PC-3 (cell line): ENCODE results near the gene CDSN. TPM values are rescaled to one million over a fixed set of nuclear protein-coding genes. Genes with fewer than 3 reads are reported as not detected.
"Not testable (repeated sequence)": the region's sequence is repeated elsewhere in the genome, so short reads cannot be mapped to it uniquely, and the experiment has no call there.

ENCODE experiments used
- ATAC-seq: fragments of 200-7000 bp; cut with Tn5 transposase; 2 replicates; pipeline ENCODE4 v1.9.1; 2020; ENCODE audit warnings: mild to moderate bottlenecking, moderate library complexity
- BruUV-seq: library from RNA; stranded (reverse); fragments of 400-500 nt; replicated peaks from 2 replicates; lab custom pipeline; 2021; lab: Mats Ljungman, UMichigan
- CTCF ChIA-PET: fragments of 300-600 bp; sonication (Branson Sonifier 250); formaldehyde crosslinking; loops from one replicate; lab custom pipeline; 2022; ENCODE audit warnings: antibody characterized with exemption; lab: Charles Lee
- POLR2A ChIA-PET: fragments of 300-600 bp; sonication (Branson Sonifier 250); formaldehyde crosslinking; loops from one replicate; lab custom pipeline; 2022; ENCODE audit warnings: antibody characterized with exemption; ENCODE audit not compliant: unreplicated experiment; lab: Charles Lee
- DNase-seq: peaks from one replicate; pipeline ENCODE4 v3.0.0-alpha.2; 2015
- H2AFZ ChIP-seq: fragments of 300-600 bp; sonication (generic); 2 replicates; pipeline ENCODE4 v1.6.0; 2016; ENCODE audit warnings: antibody characterized with exemption, low read length
- H3F3A ChIP-seq: fragments of 300-600 bp; sonication (generic); one replicate; pipeline ENCODE4 v1.6.0; 2017; ENCODE audit warnings: antibody characterized with exemption, low read length, control low read depth, mild to moderate bottlenecking; ENCODE audit not compliant: unreplicated experiment
- H3K27ac ChIP-seq: fragments of 300-600 bp; sonication (generic); 2 replicates; pipeline ENCODE4 v1.5.1; 2016; ENCODE audit warnings: mild to moderate bottlenecking, low read length
- H3K27me3 ChIP-seq: fragments of 300-600 bp; sonication (generic); 2 replicates; pipeline ENCODE4 v1.6.1; 2016; ENCODE audit warnings: low read length, mixed read lengths
- H3K36me3 ChIP-seq: fragments of 300-600 bp; sonication (generic); 2 replicates; pipeline ENCODE4 v1.6.1; 2016; ENCODE audit warnings: low read depth, mixed run types, low read length, mixed read lengths
- H3K4me1 ChIP-seq: fragments of 300-600 bp; sonication (generic); 2 replicates; pipeline ENCODE4 v1.5.1; 2016; ENCODE audit warnings: low read length; ENCODE audit not compliant: insufficient read depth
- H3K4me2 ChIP-seq: fragments of 300-600 bp; sonication (generic); 2 replicates; pipeline ENCODE4 v1.6.0; 2016; ENCODE audit warnings: low read length
- H3K4me3 ChIP-seq: fragments of 300-600 bp; sonication (generic); 2 replicates; pipeline ENCODE4 v1.5.1; 2016; ENCODE audit warnings: mild to moderate bottlenecking, low read length, mixed read lengths
- H3K79me2 ChIP-seq: fragments of 300-600 bp; sonication (generic); 2 replicates; pipeline ENCODE4 v1.6.1; 2017; ENCODE audit warnings: low read length, mixed read lengths
- H3K9ac ChIP-seq: fragments of 300-600 bp; sonication (generic); 2 replicates; pipeline ENCODE4 v1.6.0; 2016; ENCODE audit warnings: mild to moderate bottlenecking, low read length
- H3K9me2 ChIP-seq: fragments of 300-600 bp; sonication (generic); replicated peaks from 2 replicates; pipeline ENCODE4 v1.6.1; 2016; ENCODE audit warnings: mixed run types, low read length, mixed read lengths
- H3K9me3 ChIP-seq: fragments of 300-600 bp; sonication (generic); 2 replicates; pipeline ENCODE4 v1.6.1; 2016; ENCODE audit warnings: low read length, mixed read lengths
- H4K20me1 ChIP-seq: fragments of 300-600 bp; sonication (generic); 2 replicates; pipeline ENCODE4 v1.6.1; 2016; ENCODE audit warnings: low read length, mixed read lengths
- CTCF ChIP-seq: fragments of 300-600 bp; sonication (generic); conservative IDR thresholded peaks from 2 replicates; pipeline ENCODE4 v1.5.1; 2017; ENCODE audit warnings: antibody characterized with exemption, low read depth, mild to moderate bottlenecking, low read length
- EZH2 ChIP-seq: fragments of 300-600 bp; sonication (generic); IDR thresholded peaks from one replicate; pipeline ENCODE4 v1.6.1; 2017; ENCODE audit warnings: antibody characterized with exemption, mild to moderate bottlenecking, low read length; ENCODE audit not compliant: unreplicated experiment
- EZH2phosphoT487 ChIP-seq: fragments of 300-600 bp; sonication (generic); IDR thresholded peaks from 2 replicates; pipeline ENCODE4 v1.6.1; 2018; ENCODE audit warnings: mild to moderate bottlenecking, antibody characterized with exemption, low read length, borderline replicate concordance
- intact Hi-C: fragments of 100-400 bp; cut with micrococcal nuclease; formaldehyde crosslinking; loops from 2 replicates; pipeline ENCODE4 v1.9.0; 2023
- total RNA-seq: library from RNA; depleted of rRNA; stranded (reverse); fragments of >200 nt; gene quantifications from 2 replicates; pipeline ENCODE4 v1.2.3, GENCODE V29; 2014

Gene CDSN
- total RNA-seq, 1 experiment from 2014 or later = 0.55 TPM

GRCh38 chr6:31168606-31169005 is 48.4 kb upstream of the CDSN start:
- no peak overlapping the region for H3K4me2 ChIP-seq
- ATAC-seq = no peak
- no peaks in the 10 kb centered on the region for H3K9me2 ChIP-seq
- no peak overlapping the region for H3K4me3 ChIP-seq
- H3K9me3 ChIP-seq = no peaks in the 10 kb centered on the region
- H3K27ac ChIP-seq = no peak overlapping the region
- no peaks in the 10 kb centered on the region for H4K20me1 ChIP-seq
- no TSS peak for BruUV-seq
- no peak for DNase-seq
- intact Hi-C loops = no loop called here
- no peaks in the 10 kb centered on the region for H3K79me2 ChIP-seq
- no peaks in the 10 kb centered on the region for H3F3A ChIP-seq
- no peaks in the 10 kb centered on the region for H3K27me3 ChIP-seq
- CTCF ChIA-PET = no interaction called here
- peaks cover 5% of the 10 kb centered on the region for H3K4me1 ChIP-seq
- TF ChIP-seq CTCF (no peak), EZH2phosphoT487 (no peak), EZH2 (no peak)
- POLR2A ChIA-PET = interaction anchor here (0.5 kb wide), 1 partner anchor 211 kb away, joined by 3 read pairs; no protein-coding TSS in a partner anchor
- no peaks in the 10 kb centered on the region for H3K36me3 ChIP-seq
- H2AFZ ChIP-seq = no peak overlapping the region
- H3K9ac ChIP-seq = no peak overlapping the region

DNA sequence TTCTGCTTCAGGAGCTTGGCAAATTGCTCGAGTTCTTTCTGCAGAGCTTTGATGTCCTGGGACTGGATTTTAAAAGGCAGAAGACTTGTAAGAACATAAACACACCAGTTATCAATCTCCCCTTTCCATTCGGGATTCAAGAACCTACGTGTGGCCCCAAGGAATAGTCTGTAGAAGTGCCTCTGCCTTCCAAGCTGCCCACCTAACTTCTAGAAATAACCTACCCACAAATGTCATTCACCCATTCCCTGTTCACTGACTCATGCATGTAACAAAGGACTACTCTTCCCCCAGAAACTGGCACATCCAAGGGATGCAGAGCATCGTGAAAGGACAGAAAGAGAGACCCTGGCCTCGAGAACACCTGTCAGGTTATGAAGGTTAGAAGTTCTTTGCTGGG is 45.7 kb upstream of the CDSN start:
- no peaks in the 10 kb centered on the region for H3K27me3 ChIP-seq
- H3K9me2 ChIP-seq = no peaks in the 10 kb centered on the region
- peaks cover 5% of the 10 kb centered on the region for H3K4me1 ChIP-seq
- no peak overlapping the region for H2AFZ ChIP-seq
- BruUV-seq = no TSS peak
- CTCF ChIA-PET = no interaction called here
- POLR2A ChIA-PET = no interaction called here
- H3F3A ChIP-seq = no peaks in the 10 kb centered on the region
- no peak overlapping the region for H3K27ac ChIP-seq
- no peak overlapping the region for H3K4me3 ChIP-seq
- H3K9me3 ChIP-seq = no peaks in the 10 kb centered on the region
- 0 out of 2 replicates have a peak, but pooled peaks cover 5% of the 10 kb centered on the region for H3K79me2 ChIP-seq
- H3K4me2 ChIP-seq = no peak overlapping the region
- TF ChIP-seq EZH2phosphoT487 (no peak), EZH2 (no peak), CTCF (no peak)
- H3K9ac ChIP-seq = no peak overlapping the region
- ATAC-seq (no peak), DNase-seq (no peak)
- H3K36me3 ChIP-seq = peaks cover 9% of the 10 kb centered on the region; the same call in 1 of the 2 replicates
- intact Hi-C loops = no loop called here
- no peaks in the 10 kb centered on the region for H4K20me1 ChIP-seq

- BruUV-seq, H3K9ac ChIP-seq, H3K27me3 ChIP-seq, H3K27ac ChIP-seq, H4K20me1 ChIP-seq, H3K79me2 ChIP-seq, H2AFZ ChIP-seq, H3F3A ChIP-seq, DNase-seq, H3K36me3 ChIP-seq, POLR2A ChIA-PET, H3K4me1 ChIP-seq, ATAC-seq, H3K9me2 ChIP-seq, CTCF ChIA-PET, H3K9me3 ChIP-seq, H3K4me3 ChIP-seq, H3K4me2 ChIP-seq, intact Hi-C loops: not testable (repeated sequence)
Observed at GRCh38 chr6:31165064-31165832, 45.0 kb upstream of the CDSN start.

GRCh38 chr6:31164475-31165063 is 44.3 kb upstream of the CDSN start:
- intact Hi-C loops, H3K27me3 ChIP-seq, DNase-seq, H4K20me1 ChIP-seq, BruUV-seq, H3K27ac ChIP-seq, CTCF ChIA-PET, H3K9me2 ChIP-seq, POLR2A ChIA-PET, H3K9me3 ChIP-seq, H3F3A ChIP-seq, H3K9ac ChIP-seq, ATAC-seq, H3K4me2 ChIP-seq, H2AFZ ChIP-seq, H3K4me3 ChIP-seq: not testable (repeated sequence)
- Histone ChIP-seq H3K79me2 (peaks cover 16% of the 10 kb centered on the region), H3K4me1 (peaks cover 12% of the 10 kb centered on the region), H3K36me3 (peaks cover 12% of the 10 kb centered on the region; the same call in 1 of the 2 replicates)
